Duodenal mucosa (tissue), 2 donors: ENCODE measurements around the gene NTN1.

Source experiments
- H3K27ac ChIP-seq: one replicate; pipeline ENCODE4 v1.7.0; 2013; ENCODE audit warnings: low read depth, low read length
- H3K27me3 ChIP-seq, 2 donors: one replicate each; pipeline ENCODE4 v1.7.0; 2013; ENCODE audit warnings: low read length in 2 of 2, control low read depth in 1 of 2; ENCODE audit not compliant: insufficient read depth in 2 of 2, control insufficient read depth in 1 of 2
- H3K36me3 ChIP-seq, 2 donors: one replicate each; pipeline ENCODE4 v1.7.0; 2013; ENCODE audit warnings: low read length in 2 of 2, control low read depth in 1 of 2; ENCODE audit not compliant: insufficient read depth in 2 of 2, control insufficient read depth in 1 of 2
- H3K4me1 ChIP-seq, 2 donors: one replicate each; pipeline ENCODE4 v1.7.0; 2013; ENCODE audit warnings: low read length in 2 of 2, control low read depth in 1 of 2; ENCODE audit not compliant: insufficient read depth in 2 of 2, control insufficient read depth in 1 of 2
- H3K4me3 ChIP-seq, 2 donors: one replicate each; pipeline ENCODE4 v1.7.0; 2013; ENCODE audit warnings: low read length in 2 of 2, low read depth in 1 of 2
- H3K9ac ChIP-seq, 2 donors: one replicate each; pipeline ENCODE4 v1.7.0; 2013; ENCODE audit warnings: low read length in 2 of 2, low read depth in 1 of 2
- H3K9me3 ChIP-seq, 2 donors: one replicate each; pipeline ENCODE4 v1.7.0; 2013; ENCODE audit warnings: low read length in 2 of 2, control low read depth in 1 of 2; ENCODE audit not compliant: control insufficient read depth in 1 of 2

The NTN1 gene

DNA sequence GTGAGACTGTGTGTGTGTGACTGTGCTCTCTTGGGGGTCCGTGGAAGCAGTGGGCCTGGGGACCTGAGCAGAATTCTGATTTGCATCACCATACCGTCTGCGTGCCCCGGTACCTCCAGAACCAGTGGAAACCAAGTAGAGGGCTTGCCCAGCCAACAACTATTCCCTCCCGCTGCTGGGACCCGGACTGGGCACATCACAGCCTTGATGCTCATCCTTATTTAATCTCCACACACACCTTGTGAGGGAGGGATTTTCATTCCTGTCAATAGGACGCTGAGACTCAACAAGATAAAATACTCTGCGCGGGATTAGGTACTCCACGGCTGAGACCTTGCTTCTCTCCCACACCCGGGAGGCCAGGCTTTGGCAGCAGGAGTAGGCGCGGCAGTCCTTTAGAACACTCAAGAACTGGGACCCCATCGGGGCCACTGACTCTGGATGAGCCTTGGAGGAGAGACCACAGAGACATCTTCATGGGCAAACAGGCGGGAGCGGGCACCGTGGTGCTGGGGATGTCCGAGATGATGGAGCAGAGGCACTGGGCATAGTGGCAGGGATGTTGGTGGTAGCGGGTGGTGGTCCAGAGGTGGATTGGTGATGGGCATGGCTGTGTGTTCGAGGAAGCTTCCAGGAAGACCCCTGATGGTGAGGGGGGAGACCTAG, 208.0 kb downstream of the NTN1 start:
- no peaks in the 10 kb centered on the region for H3K9me3 ChIP-seq
- H3K9ac ChIP-seq: no peak overlapping the region
- H3K36me3 ChIP-seq: peaks cover 0 to 4% of the 10 kb centered on the region in 2 donors
- H3K27ac ChIP-seq: no peak overlapping the region
- no peaks in the 10 kb centered on the region for H3K27me3 ChIP-seq
- H3K4me3 ChIP-seq: no peak overlapping the region
- H3K4me1 ChIP-seq: no peaks in the 10 kb centered on the region

DNA sequence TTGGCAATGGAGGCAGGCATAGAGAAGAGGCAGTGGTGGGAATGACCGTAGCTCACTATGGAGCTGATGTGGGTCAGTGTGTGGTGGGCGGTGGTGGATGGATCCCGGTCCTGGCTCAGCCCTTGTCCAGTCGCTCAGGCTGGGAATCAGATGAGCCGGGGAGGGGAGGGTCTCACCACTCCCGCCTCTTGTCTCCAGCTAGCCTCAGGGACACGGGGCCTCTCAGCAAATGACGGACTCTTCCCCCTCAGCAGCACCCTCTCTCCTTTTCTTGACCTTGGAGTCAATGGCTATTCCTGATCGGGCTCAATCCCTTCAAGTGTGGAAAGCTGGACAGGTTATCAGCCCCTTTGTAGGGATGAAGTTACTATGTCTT, 208.5 kb downstream of the NTN1 start:
- H3K36me3 ChIP-seq: peaks cover 0 to 4% of the 10 kb centered on the region in 2 donors
- H3K4me3 ChIP-seq: no peak overlapping the region
- no peaks in the 10 kb centered on the region for H3K27me3 ChIP-seq
- H3K27ac ChIP-seq: no peak overlapping the region
- no peak overlapping the region for H3K9ac ChIP-seq
- H3K4me1 ChIP-seq: no peaks in the 10 kb centered on the region
- H3K9me3 ChIP-seq: no peaks in the 10 kb centered on the region

DNA sequence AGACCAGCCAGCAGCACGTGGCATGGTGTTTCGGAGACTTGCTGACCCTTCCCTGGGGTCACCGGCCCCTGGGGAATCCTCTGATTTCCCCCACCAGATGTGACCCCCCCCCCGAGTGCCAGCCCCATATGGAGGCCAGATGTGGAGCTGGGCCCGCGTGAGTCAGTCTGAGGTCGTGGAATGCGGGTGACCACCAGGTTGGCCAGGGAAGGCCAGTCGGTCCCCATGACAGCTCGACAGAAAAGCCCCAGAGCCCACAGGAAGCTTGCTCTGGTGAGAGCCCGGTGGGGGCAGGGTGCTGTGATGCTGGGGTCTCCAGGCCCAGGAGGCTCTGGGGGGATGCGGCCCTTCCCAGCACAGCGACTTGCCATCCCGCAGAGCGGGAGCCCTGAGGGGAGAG, 209.0 kb downstream of the NTN1 start:
- Histone ChIP-seq H3K27ac (no peak overlapping the region), H3K27me3 (no peaks in the 10 kb centered on the region)

DNA sequence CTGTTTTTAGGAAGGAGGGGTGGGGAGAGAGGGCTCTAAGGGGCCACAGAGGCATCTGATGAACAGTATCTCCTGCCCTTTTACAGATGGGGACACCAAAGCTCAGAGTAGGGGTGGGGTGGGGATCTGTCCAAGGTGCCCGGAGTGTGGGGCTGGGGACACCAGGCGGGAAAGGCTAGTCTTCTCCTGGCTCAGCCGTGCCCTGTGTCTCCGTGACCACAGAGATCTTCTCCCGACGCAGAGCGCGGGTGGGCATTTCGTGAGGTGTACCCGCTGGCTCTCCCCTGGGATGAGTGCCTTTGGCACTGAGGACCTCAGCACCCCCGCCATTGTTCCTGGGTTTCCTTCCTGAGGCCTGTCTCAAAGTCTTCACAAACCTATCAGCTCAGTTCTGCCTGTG, 209.6 kb downstream of the NTN1 start:
- Histone ChIP-seq H3K4me1 (no peaks in the 10 kb centered on the region), H3K36me3 (peaks cover 0 to 4% of the 10 kb centered on the region in 2 donors), H3K27me3 (no peaks in the 10 kb centered on the region), H3K4me3 (no peak overlapping the region), H3K9ac (no peak overlapping the region), H3K9me3 (no peaks in the 10 kb centered on the region), H3K27ac (no peak overlapping the region)

More for the DNA sequence above, 209.0 kb downstream of the NTN1 start:
- H3K9ac ChIP-seq: no peak overlapping the region
- H3K4me1 ChIP-seq: no peaks in the 10 kb centered on the region
- H3K9me3 ChIP-seq: no peaks in the 10 kb centered on the region
- no peak overlapping the region for H3K4me3 ChIP-seq
- H3K36me3 ChIP-seq: peaks cover 0 to 4% of the 10 kb centered on the region in 2 donors

DNA sequence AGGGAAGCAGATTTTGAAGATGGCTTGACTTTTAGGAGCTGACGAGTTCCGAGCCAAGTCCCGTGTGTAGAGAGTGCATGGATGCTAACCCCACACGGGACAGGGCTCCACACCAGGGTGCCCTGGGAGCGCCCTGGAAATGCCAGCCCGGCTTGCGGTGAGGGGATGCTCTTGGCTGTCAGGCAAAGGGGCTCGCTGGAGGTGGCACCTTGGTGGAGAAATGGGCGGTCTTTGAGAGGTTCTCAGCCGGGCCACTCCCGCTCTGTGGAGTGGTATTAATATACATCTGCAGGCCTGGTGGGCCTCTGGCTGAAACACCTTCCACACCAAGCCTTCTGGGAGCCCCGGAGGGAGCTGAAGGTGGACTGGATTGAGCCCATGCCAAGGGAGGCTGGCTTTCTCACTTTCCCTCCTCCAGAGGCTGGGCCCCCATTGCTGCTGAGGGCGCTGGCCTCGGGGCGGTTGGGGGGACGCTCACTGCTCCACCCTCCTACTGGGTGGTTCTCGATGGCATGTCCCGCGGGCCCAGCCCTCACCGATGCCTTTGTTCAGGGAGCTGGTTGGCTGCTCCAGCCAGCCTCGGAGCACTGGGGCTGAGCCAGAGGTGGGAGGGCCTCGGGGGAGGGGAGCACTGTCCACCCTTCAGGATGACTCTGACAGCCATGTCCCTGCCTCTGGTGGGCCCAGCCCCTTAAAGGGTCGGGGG, 210.3 kb downstream of the NTN1 start:
- Histone ChIP-seq H3K9ac (no peak overlapping the region), H3K9me3 (no peaks in the 10 kb centered on the region), H3K4me3 (no peak overlapping the region), H3K36me3 (peaks cover 0 to 4% of the 10 kb centered on the region in 2 donors), H3K27me3 (no peaks in the 10 kb centered on the region), H3K27ac (no peak overlapping the region), H3K4me1 (no peaks in the 10 kb centered on the region)

DNA sequence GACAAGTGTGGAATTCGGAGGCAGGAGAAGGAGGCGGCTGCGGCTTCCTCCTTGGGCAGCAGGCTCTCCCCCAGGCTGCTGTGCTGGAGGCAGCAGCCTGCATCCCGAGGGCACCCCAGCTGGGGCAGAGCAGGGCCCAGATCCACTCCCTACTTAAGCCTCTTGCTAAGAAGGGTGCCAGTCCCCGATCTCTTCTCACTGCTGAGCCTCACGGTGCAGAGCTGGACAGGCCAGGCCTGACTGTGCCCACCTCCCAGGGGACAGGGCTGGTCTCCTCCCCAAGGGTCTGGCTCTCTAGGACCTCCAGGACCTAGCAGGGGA, 210.8 kb downstream of the NTN1 start:
- H3K9me3 ChIP-seq: no peaks in the 10 kb centered on the region
- H3K27ac ChIP-seq: no peak overlapping the region
- H3K9ac ChIP-seq: no peak overlapping the region
- H3K27me3 ChIP-seq: no peaks in the 10 kb centered on the region
- peaks cover 0 to 4% of the 10 kb centered on the region in 2 donors for H3K36me3 ChIP-seq
- H3K4me3 ChIP-seq: no peak overlapping the region
- H3K4me1 ChIP-seq: no peaks in the 10 kb centered on the region

DNA sequence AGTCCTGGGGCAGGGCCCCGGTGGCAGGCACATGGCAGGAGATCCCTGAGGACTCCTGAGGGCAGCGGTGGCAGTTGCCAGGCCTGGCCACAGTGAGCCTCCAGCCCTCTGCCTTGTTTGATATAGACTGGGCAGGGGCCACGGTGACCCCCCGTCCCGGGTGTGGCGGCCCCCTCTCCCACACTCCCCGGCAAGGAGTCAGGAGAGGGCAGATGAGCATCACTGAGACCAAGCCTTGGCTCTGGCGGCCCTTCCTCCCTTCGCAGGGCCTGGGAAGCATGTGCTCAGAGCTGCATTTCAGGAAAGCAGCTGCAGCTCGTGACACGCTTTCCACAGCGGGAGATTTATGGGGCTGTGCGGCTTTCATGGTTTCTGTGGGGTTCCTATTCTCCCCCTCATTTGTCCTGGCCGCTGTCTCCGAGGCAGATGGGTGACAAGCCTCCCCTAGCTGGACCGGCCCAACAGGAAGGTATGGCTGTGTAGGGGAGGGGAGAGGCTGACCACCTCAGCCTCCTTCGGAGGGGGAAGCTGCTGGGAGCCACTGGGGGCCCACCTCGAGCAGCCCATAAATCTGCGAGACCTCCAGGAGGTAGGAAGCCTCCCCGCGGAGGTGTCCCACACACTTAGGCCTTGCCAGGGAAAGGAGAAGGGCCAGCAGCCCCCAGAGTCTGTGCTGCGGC, 211.4 kb downstream of the NTN1 start:
- H3K27me3 ChIP-seq: no peaks in the 10 kb centered on the region
- no peaks in the 10 kb centered on the region for H3K9me3 ChIP-seq
- H3K9ac ChIP-seq: no peak overlapping the region
- no peak overlapping the region for H3K27ac ChIP-seq
- peaks cover 0 to 2% of the 10 kb centered on the region in 2 donors for H3K4me1 ChIP-seq
- no peak overlapping the region for H3K4me3 ChIP-seq
- H3K36me3 ChIP-seq: no peaks in the 10 kb centered on the region

DNA sequence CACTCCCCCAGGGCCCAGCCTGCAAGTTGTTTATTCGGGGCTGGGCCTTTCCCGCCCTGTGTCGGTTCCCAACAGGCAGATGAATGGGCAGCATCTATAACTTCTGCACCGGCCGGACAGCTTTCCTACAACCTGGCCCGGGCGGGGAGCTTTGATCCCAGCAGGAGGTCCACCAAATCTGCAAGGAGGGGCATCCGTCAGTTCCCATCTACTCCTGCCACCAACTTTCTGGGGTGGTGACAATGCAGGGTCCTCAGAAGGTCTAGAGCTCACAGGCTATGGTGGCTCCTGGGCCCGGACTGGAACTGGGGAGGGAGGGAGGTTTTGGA, 211.9 kb downstream of the NTN1 start:
- H3K4me1 ChIP-seq: peaks cover 5 to 8% of the 10 kb centered on the region in 2 donors
- no peaks in the 10 kb centered on the region for H3K9me3 ChIP-seq
- H3K4me3 ChIP-seq: no peak overlapping the region
- H3K9ac ChIP-seq: no peak overlapping the region
- no peaks in the 10 kb centered on the region for H3K27me3 ChIP-seq
- H3K27ac ChIP-seq: no peak overlapping the region
- H3K36me3 ChIP-seq: no peaks in the 10 kb centered on the region

DNA sequence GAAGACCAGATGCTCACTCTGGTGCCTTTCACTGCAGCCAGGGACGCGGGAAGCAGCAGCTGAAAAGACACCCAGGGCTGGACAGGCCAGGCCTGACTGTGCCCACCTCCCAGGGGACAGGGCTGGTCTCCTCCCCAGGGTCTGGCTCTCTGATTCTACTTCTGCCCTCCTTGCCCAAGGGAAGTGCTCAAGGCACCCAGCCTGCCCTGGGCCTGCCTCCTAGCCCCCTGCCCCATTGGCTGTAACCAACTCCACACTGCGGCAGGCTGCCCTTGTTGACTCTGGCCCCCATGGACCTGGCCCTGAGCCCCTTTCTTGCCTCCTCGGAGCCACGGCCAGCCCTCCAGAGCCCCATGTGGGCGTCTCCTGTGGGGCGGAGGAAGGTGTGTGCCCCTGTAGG, 212.5 kb downstream of the NTN1 start:
- Histone ChIP-seq H3K4me1 (peaks cover 10 to 11% of the 10 kb centered on the region in 2 donors), H3K36me3 (no peaks in the 10 kb centered on the region), H3K9ac (no peak overlapping the region), H3K4me3 (no peak overlapping the region), H3K27me3 (no peaks in the 10 kb centered on the region), H3K9me3 (no peaks in the 10 kb centered on the region), H3K27ac (no peak overlapping the region)

DNA sequence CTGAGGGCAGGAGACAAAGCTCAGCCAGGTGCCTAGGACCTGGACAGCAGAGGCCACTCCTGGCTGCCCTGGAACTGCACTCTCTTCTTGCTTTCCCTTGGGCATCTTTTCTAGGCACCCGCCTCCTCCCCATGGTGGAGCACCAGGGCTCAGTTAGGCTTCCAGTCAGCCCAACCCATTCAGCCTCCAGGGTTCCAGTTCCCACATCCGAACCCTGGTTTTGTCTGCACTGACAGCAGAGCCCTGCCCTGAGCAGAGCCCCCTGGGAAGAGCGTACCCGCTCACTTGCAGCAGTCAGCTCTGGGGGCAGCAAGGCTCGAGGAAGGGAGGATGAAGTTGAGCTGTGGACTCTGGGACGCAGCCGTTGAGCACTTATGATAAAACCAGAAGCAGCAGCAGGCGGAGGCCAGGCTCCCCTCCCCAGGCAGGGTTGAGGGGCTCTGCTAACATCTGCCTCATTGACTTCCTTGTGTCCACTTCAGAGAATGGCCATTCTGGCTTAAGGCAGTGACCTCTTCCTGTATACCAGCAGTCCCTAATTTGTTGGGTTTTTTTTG, 213.2 kb downstream of the NTN1 start:
- Histone ChIP-seq H3K27ac (no peak overlapping the region), H3K4me3 (no peak overlapping the region), H3K4me1 (peaks cover 17 to 18% of the 10 kb centered on the region in 2 donors), H3K9me3 (no peaks in the 10 kb centered on the region), H3K36me3 (no peaks in the 10 kb centered on the region), H3K27me3 (no peaks in the 10 kb centered on the region), H3K9ac (no peak overlapping the region)
